ENCODE results near the gene AKNA.
A peak's percentile ranks its signal among the peaks of the same experiment; 100 is the strongest.
"Not testable (repeated sequence)": the region's sequence is repeated elsewhere in the genome, so short reads cannot be mapped to it uniquely, and the experiment has no call there.

The AKNA gene

DNA sequence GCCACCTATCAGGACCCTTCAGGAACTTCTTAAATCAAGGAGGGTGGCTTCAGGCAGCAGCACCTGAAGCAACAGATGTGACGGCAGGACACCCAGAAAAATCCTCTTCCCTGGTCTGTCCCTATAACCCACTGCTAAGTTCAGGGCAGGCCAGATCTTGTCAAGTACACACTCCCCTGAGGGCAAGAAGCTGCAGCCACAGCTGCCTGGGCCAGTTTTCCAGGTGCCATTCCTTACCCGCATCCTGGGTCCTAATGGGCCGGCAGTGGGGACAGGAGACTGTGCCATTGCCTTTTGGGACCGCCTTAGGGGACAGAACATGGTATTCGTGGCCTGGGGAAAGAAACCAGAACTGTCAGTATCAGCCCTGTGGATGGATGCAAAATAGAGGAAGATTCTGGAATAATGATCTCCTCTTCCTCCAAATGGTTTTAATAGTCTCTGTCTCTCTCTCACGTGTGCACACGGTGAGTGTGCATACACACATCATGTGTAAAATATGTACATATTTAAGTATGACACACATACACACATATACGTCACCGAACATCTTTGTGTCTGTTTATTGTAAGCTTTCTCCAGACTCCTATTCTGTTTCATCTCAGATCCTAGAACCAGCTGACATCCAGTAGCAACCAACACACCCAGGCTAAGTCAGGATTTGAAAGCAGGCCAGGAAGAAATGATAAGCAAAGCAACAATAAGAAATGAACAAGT is 44.2 kb downstream of the AKNA start:
- DNase-seq (ENCODE audit: extremely low read depth in 1 of 2, low read depth in 1 of 2), result no peak

DNA sequence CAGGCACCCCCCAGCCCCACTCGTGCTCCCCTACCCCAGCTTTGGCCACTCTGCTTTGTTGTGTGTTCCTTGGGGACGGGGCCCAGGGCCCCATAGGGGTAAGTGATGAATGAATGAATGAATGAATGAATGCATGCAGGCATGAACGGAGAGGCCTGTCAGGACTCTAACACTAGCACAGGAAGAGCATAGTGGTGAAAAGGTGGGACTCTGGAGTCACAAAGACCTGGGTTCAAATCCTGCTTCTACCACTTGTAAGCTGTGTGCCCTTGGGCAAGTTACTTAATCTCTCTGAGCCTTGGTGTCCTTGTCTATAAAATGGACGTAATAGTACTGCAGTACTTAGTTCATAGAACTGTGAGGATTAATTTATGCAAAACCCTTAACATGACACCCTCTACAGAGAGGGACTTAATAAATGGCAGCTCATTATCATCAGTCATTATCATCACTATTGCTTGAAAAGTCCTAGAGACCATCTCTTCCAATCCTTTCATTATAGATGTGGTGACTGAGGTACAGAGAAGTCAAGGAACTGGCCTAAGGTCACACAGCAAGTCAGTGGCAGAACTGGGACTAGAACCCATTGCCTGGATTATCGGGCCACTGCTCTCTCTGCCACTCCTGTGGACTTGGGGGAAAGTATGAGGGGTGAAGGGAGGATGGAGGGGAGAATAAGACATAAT is 44.9 kb downstream of the AKNA start:
- no peak for DNase-seq (ENCODE audit: extremely low read depth in 1 of 2, low read depth in 1 of 2)

- DNase-seq (ENCODE audit: extremely low read depth in 1 of 2, low read depth in 1 of 2), result no peak
Observed at GRCh38 chr9:114341991-114342390, 45.8 kb downstream of the AKNA start.

- DNase-seq (ENCODE audit: extremely low read depth in 1 of 2, low read depth in 1 of 2), result no peak
Observed at GRCh38 chr9:114341152-114341830, 46.5 kb downstream of the AKNA start.

GRCh38 chr9:114339130-114339908 is 48.5 kb downstream of the AKNA start:
- DNase-seq (ENCODE audit: extremely low read depth in 1 of 2, low read depth in 1 of 2), result peak in 1 of 2 donors; percentile 26

GRCh38 chr9:114338187-114338586 is 49.6 kb downstream of the AKNA start:
- no peak for DNase-seq (ENCODE audit: extremely low read depth in 1 of 2, low read depth in 1 of 2)

- DNase-seq (ENCODE audit: extremely low read depth in 1 of 2, low read depth in 1 of 2), result no peak
Observed at GRCh38 chr9:114336699-114337395, 50.9 kb downstream of the AKNA start.

DNA sequence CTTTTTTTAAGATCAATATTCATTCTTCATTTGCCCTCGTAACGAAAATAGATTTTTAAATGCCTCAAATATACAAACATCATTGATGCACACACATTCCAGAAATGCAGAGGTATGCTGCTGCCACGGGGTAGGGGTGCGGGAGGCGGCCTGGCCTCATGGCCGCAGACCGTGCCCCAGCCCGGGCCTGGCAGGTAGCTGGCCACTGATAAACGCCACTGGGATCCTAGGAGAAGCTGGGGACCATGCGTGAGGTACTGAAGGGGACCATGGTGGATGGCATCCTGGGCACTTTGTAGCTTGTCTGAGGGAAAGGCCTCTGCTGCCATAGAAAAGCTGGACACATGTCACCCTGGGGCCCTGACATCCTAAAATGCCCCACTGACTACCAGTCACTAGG is 51.6 kb downstream of the AKNA start:
- no peak for DNase-seq (ENCODE audit: extremely low read depth in 1 of 2, low read depth in 1 of 2)

- DNase-seq (ENCODE audit: extremely low read depth in 1 of 2, low read depth in 1 of 2), result no peak
Observed at GRCh38 chr9:114335745-114336144, 52.0 kb downstream of the AKNA start.

DNA sequence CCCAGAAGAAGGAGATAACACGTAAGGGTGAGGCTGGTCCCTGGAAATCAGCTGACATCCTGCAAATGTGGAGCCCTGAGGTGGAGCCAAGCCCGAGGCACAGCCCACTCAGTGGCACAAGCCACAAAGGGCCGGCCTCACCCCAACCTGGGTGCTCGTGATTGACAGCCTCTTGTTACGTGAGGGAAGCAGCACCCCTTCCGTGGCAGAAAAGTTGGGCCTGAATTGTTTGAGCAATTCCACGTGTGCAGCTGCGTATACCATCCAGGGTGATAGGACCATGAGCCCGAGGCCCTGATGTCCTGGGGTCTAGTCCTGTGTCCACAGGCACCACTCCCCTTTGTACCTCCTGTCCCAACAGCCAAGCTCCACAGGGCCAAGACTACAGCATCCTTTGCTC is 53.3 kb downstream of the AKNA start:
- DNase-seq (ENCODE audit: extremely low read depth in 1 of 2, low read depth in 1 of 2), result no peak

DNA sequence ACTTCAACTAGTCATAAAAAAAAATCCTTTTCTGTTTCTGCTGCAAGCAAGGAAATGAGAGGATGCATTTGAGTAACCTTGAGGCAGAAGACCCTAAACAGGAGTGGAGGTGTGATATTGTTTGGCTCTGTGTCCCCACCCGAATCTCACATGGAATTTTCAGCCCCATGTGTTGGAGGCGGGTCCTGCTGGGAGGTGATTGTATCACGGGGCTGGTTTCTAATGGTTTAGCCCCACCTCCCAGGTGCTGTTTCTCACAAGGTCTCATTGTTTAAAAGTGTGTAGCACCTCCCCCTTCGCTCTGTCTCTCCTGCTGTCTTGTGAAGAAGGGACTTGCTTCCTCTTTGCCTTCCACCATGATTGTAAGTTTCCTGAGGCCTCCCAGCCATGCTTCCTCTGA is 54.1 kb downstream of the AKNA start:
- not testable (repeated sequence) for DNase-seq (ENCODE audit: extremely low read depth in 1 of 2, low read depth in 1 of 2)

- DNase-seq (ENCODE audit: extremely low read depth in 1 of 2, low read depth in 1 of 2), result not testable (repeated sequence)
Observed at GRCh38 chr9:114332474-114333040, 55.2 kb downstream of the AKNA start.

DNA sequence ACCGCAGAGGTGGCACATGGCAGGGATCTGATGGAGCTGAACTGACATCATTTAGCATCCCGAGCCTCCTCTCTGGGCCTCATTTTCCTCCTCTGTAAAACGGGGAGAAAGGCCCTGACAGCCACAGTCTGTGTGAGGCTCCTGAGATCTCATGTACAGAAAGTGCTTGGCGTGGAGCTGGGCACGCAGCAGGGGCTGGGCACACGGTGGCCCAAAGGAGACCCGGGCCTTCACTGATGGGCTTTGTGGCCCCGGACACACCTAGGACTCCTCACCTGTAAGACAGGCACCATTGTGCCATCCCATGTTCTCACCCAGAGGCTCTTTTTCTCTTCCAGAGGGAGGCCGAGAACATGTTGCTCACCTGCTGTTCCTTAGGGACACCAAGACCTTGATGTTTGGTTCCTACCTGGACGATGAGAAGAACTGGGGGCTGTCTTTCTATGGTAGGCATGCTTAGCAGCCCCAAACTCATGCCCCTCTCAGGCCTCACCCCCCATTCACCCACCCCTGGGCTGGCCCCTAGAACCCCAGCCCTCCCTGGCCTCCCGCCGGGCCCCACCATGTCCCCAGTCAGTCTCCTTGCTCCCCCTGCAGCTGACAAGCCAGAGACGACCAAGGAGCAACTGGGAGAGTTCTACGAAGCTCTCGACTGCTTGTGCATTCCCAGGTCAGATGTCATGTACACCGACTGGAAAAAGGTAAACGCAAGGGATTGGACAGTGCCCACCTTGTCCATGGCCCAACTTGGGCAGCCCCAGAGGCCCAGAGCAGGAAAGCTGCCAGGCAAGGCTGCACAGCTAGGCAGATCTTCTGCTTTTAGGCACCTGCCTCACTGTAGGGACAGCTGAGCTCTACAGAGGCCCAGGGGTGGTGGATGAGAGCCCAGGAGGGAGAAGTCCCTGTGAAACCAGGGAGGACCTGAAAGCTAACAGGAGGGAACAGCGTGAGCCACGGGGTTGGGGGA is 56.3 kb downstream of the AKNA start:
- DNase-seq (ENCODE audit: extremely low read depth in 1 of 2, low read depth in 1 of 2), result not testable (repeated sequence)

GRCh38 chr9:114330636-114331035 is 57.1 kb downstream of the AKNA start:
- no peak for DNase-seq (ENCODE audit: extremely low read depth in 1 of 2, low read depth in 1 of 2)

- DNase-seq (ENCODE audit: extremely low read depth in 1 of 2, low read depth in 1 of 2), result not testable (repeated sequence)
Observed at GRCh38 chr9:114329625-114330022, 58.2 kb downstream of the AKNA start, which contains the start of gene ORM2. Gene ORM2, plus strand, starts transcription at chr9:114329869. Its CDS starts 36 bp downstream, at chr9:114329905.

DNA sequence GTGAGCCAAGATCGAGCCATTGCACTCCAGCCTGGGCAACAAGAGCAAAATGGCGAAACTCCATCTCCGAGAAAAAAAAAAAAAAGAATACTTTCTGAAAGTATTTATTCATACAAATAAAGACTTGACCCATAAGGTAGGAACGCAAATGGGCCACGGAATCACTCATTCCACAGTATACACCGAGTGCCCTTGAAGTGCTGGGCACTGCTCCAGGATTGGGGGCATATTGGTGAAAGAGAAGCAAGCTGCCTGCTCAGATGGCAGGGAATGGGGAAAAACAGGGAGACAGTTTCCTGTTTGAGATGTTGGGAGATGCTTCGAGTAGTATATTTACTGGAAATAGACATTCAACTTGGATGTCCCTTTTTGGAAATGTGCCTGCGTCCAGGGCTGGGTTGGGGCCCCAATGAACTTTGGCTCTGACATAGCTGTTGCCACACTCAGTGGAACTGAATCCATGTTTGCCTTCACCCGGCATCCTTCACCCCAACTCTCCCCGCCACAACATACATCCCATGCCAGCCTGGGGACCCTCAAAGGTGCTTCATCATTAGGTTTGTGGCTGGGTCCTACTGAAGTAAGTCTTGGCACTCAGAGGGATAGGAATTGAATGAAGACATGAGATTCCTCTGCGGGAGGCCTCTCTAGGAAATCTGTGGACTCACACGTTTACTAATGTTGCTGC is 58.7 kb downstream of the AKNA start:
- not testable (repeated sequence) for DNase-seq (ENCODE audit: extremely low read depth in 1 of 2, low read depth in 1 of 2)

DNA sequence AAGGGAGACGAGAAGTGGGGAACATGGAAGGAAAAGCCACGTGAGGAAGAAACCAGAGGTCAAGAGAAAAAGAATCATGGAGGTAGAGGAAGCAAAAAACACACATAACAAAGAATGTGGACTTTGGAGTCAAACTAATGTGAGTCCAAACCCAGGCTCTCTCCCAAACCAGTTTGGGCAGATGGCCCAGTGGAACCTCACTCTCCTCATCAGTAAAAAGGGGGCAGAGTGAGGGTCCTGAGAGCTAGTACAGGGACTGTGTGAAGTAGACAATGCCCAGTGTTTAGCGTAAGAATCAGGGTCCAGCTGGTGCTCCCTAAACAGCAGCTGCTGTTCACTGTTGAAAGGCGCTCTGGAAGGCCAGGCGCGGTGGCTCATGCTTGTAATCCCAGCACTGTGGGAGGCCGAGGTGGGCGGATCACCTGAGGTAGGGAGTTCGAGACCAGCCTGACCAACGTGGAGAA is 59.4 kb downstream of the AKNA start:
- DNase-seq (ENCODE audit: extremely low read depth in 1 of 2, low read depth in 1 of 2), result not testable (repeated sequence)

DNA sequence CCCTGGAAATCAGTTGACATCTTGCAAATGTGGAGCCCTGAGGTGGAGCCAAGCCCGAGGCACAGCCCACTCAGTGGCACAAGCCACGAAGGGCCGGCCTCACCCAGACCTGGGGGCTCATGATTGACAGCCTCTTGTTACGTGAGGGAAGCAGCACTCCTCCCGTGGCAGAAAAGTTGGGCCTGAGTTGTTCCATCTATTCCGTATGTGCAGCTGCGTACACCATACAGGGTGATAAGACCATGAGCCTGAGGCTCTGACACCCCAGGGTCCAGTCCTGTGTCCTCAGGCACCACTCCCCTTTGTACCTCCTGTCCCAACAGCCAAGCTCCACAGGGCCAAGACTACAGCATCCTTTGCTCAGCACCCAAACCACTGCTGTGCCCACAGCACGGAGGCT is 60.0 kb downstream of the AKNA start:
- no peak for DNase-seq (ENCODE audit: extremely low read depth in 1 of 2, low read depth in 1 of 2)

All from stimulated activated CD8-positive, alpha-beta memory T cell treated with anti-CD3 and anti-CD28 coated beads, Interleukin-7, amount 100 ng/mL, for 48 hours (primary cell).